CD8-positive, alpha-beta memory T cell (primary cell): ENCODE results near the gene SLC41A1. TPM values are rescaled to one million over a fixed set of nuclear protein-coding genes. Genes with fewer than 3 reads are reported as not detected.

Source experiments
- CTCF ChIA-PET: fragments of 350-600 bp; sonication (Branson Sonifier 250); formaldehyde crosslinking; loops from one replicate; lab custom pipeline; 2021; ENCODE audit warnings: antibody characterized with exemption; lab: Charles Lee
- POLR2A ChIA-PET: fragments of 350-600 bp; sonication (Branson Sonifier 250); formaldehyde crosslinking; loops from one replicate; lab custom pipeline; 2021; ENCODE audit warnings: antibody characterized with exemption; lab: Charles Lee
- DNase-seq, 5 donors: peaks; one replicate each; pipeline versions ENCODE4 v3.0.0 to v3.0.0-alpha.2; 2020 to 2022; ENCODE audit warnings: mixed read lengths in 1 of 5
- H3K27ac ChIP-seq: one replicate; pipeline ENCODE4 v1.7.0; 2013; ENCODE audit warnings: low read depth, mild to moderate bottlenecking, low read length, moderate library complexity
- H3K27me3 ChIP-seq: 2 replicates; pipeline ENCODE4 v1.7.0; 2013; ENCODE audit warnings: low read length, mild to moderate bottlenecking; ENCODE audit not compliant: insufficient read depth, poor library complexity, severe bottlenecking
- H3K36me3 ChIP-seq: 2 replicates; pipeline ENCODE4 v1.7.0; 2013; ENCODE audit warnings: mild to moderate bottlenecking, low read length, moderate library complexity; ENCODE audit not compliant: insufficient read depth
- H3K4me1 ChIP-seq: 2 replicates; pipeline ENCODE4 v1.7.0; 2013; ENCODE audit warnings: mild to moderate bottlenecking, low read length, moderate library complexity; ENCODE audit not compliant: insufficient read depth
- H3K4me3 ChIP-seq: 2 replicates; pipeline ENCODE4 v1.7.0; 2013; ENCODE audit warnings: mild to moderate bottlenecking, low read length
- H3K9me3 ChIP-seq: 2 replicates; pipeline ENCODE4 v1.7.0; 2013; ENCODE audit warnings: mild to moderate bottlenecking, low read length
- H3K27ac Mint-ChIP-seq, 8 donors: one replicate each; pipeline ENCODE4 v1.8.0; 2020 to 2021; ENCODE audit warnings: mixed read lengths in 8 of 8, mild to moderate bottlenecking in 6 of 8, inconsistent platforms in 3 of 8, moderate library complexity in 3 of 8
- H3K27me3 Mint-ChIP-seq, 2 donors: one replicate each; pipeline ENCODE4 v1.8.0; 2020 to 2021; ENCODE audit warnings: mixed read lengths in 2 of 2, mild to moderate bottlenecking in 1 of 2, moderate library complexity in 1 of 2
- H3K36me3 Mint-ChIP-seq, 3 donors: one replicate each; pipeline ENCODE4 v1.8.0; 2020 to 2021; ENCODE audit warnings: mixed read lengths in 3 of 3, inconsistent platforms in 1 of 3, mild to moderate bottlenecking in 1 of 3
- H3K4me1 Mint-ChIP-seq, 3 donors: one replicate each; pipeline ENCODE4 v1.8.0; 2020 to 2021; ENCODE audit warnings: mixed read lengths in 3 of 3, inconsistent platforms in 1 of 3, mild to moderate bottlenecking in 1 of 3
- H3K4me3 Mint-ChIP-seq, 7 donors: one replicate each; pipeline ENCODE4 v1.8.0; 2020 to 2021; ENCODE audit warnings: mixed read lengths in 7 of 7, mild to moderate bottlenecking in 6 of 7, moderate library complexity in 4 of 7, inconsistent platforms in 2 of 7
- H3K9me3 Mint-ChIP-seq, 5 donors: one replicate each; pipeline ENCODE4 v1.8.0; 2020 to 2022; ENCODE audit warnings: mixed read lengths in 5 of 5, mild to moderate bottlenecking in 3 of 5, moderate library complexity in 2 of 5, inconsistent platforms in 1 of 5
- polyA plus RNA-seq: library from polyadenylated mRNA; unstranded; fragments of 300-500 nt; fragmentation: Illumina TruSeq; gene quantifications from one replicate; pipeline ENCODE4 v1.2.3, GENCODE V29; 2021
- total RNA-seq, 2 experiments: library from RNA; stranded (reverse); gene quantifications; one replicate each; pipeline ENCODE4 v1.2.3, GENCODE V29; 2021

Gene SLC41A1
- total and polyA plus RNA-seq, 3 experiments from 2014 or later = 16.5 to 27.6 (median 24.1) TPM

DNA sequence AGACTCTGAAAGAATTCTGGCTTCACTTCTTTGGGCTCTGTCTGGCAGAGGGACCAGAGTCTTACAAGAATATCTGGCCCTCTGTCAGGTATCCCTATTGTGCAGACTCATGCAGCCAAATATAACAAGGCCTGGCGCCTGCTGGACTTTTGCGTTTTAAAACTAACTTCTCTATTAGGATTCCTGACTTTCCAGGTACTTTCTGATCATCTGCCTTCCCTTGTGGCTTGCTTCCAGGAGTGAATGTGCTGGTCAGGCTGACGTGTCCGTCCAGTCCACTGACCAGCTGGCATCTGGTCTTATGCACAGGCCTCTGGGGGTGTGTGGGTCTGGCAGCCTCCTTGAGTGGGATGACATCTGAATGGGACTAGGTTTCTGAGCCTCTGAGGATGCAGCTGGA, 29.1 kb downstream of the SLC41A1 start:
- peaks cover 0 to 2% (median 0%) of the 10 kb centered on the region in 3 donors for H3K36me3 Mint-ChIP-seq
- ChIA-PET POLR2A (no interaction called here), CTCF (interaction anchor here (1.2 to 1.7 kb wide), 2 partner anchors 22 to 193 kb away, joined by 3 to 7 read pairs; no protein-coding TSS in a partner anchor)
- no peaks in the 10 kb centered on the region for H3K9me3 Mint-ChIP-seq
- H3K27me3 Mint-ChIP-seq = no peaks in the 10 kb centered on the region
- no peak overlapping the region for H3K4me3 Mint-ChIP-seq
- no peak overlapping the region for H3K27ac Mint-ChIP-seq
- no peak for DNase-seq
- H3K27ac ChIP-seq = no peak overlapping the region
- peaks cover 9% of the 10 kb centered on the region for H3K4me1 ChIP-seq
- H3K9me3 ChIP-seq = no peaks in the 10 kb centered on the region
- no peak overlapping the region for H3K4me3 ChIP-seq
- no peaks in the 10 kb centered on the region for H3K27me3 ChIP-seq
- no peaks in the 10 kb centered on the region for H3K36me3 ChIP-seq
- peaks cover 6 to 10% (median 8%) of the 10 kb centered on the region in 3 donors for H3K4me1 Mint-ChIP-seq

DNA sequence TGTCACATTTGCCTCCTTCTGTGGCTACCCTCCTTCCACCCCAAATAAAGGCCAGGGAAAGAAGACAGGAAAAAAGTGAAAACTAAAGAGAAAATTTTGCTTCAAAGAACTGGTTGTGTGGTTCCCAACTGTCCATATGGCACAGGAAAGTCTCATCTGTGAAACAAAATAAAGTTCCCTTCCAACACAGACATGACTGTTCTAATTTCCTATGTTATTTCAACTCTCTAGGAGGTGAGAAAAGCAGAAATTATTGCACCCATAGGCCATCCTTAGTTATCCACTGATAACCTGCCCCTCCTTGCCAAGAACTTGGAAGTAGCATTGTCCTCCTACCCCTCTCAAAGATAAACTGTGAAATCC, 29.6 kb downstream of the SLC41A1 start:
- Histone ChIP-seq H3K9me3 (no peaks in the 10 kb centered on the region), H3K36me3 (no peaks in the 10 kb centered on the region), H3K4me1 (peaks cover 9% of the 10 kb centered on the region), H3K27me3 (no peaks in the 10 kb centered on the region), H3K27ac (no peak overlapping the region), H3K4me3 (no peak overlapping the region)
- H3K9me3 Mint-ChIP-seq = no peaks in the 10 kb centered on the region
- no peak for DNase-seq
- H3K36me3 Mint-ChIP-seq = peaks cover 0 to 2% (median 0%) of the 10 kb centered on the region in 3 donors
- CTCF ChIA-PET = interaction anchor here (1.2 to 2.1 kb wide), 2 partner anchors 8 to 125 kb away, joined by 3 to 13 read pairs; no protein-coding TSS in a partner anchor
- peaks cover 8 to 14% (median 10%) of the 10 kb centered on the region in 3 donors for H3K4me1 Mint-ChIP-seq
- no peak overlapping the region for H3K4me3 Mint-ChIP-seq
- POLR2A ChIA-PET = no interaction called here
- no peaks in the 10 kb centered on the region for H3K27me3 Mint-ChIP-seq
- no peak overlapping the region for H3K27ac Mint-ChIP-seq

DNA sequence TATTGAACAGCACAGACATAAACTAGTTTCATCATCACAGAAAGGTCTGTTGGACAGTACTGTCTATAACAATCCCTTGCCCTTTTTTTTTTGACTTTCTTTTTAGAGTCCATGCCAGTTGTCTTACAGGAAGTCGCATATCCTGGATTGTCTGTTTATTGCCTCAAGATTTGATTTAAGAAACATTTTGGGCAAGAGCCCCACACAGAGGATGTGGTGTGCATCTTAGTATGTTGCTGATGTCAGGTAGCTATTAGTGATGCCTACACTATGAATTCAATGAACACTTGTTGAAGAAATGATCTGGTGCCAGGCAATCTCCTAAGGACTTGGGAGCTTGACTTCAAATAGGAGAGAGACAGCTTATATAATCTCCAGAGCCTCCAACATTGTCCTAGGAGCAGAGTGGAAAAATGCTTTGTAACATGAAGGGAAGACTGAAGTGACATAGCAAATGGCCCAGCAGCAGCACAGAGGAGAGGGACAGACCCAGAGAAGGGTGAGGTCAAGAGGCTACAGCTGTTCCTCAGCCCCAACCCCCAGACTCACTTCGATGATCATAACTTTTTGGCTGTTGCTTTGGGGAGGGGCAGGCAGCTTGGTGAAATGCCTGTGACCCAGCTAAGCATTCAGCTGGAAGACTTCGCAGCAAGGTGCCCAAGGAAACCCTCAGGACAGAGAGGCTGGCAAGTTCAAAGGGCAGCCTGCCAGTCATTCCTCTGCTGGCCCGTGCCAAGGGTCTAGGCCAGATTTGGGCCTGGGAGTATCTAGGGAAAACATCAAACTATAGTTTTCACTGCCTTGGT, 30.2 kb downstream of the SLC41A1 start:
- H3K36me3 Mint-ChIP-seq = peaks cover 0 to under 1% (median 0%) of the 10 kb centered on the region in 3 donors
- Histone ChIP-seq H3K4me1 (peaks cover 9% of the 10 kb centered on the region), H3K27me3 (no peaks in the 10 kb centered on the region), H3K36me3 (no peaks in the 10 kb centered on the region), H3K9me3 (no peaks in the 10 kb centered on the region), H3K27ac (no peak overlapping the region), H3K4me3 (no peak overlapping the region)
- H3K27ac Mint-ChIP-seq = peak overlapping the region in 4 of 8 donors; percentile 3 to 52 (median 10)
- no peaks in the 10 kb centered on the region for H3K9me3 Mint-ChIP-seq
- DNase-seq = peak in 1 of 5 donors; percentile 29
- no peak overlapping the region for H3K4me3 Mint-ChIP-seq
- peaks cover 12 to 14% (median 13%) of the 10 kb centered on the region in 3 donors for H3K4me1 Mint-ChIP-seq
- no peaks in the 10 kb centered on the region for H3K27me3 Mint-ChIP-seq
- CTCF ChIA-PET = interaction anchor here (0.6 to 2.1 kb wide), 9 partner anchors 8 to 324 kb away, joined by 3 to 13 read pairs (median 3); no protein-coding TSS in a partner anchor
- POLR2A ChIA-PET = no interaction called here

DNA sequence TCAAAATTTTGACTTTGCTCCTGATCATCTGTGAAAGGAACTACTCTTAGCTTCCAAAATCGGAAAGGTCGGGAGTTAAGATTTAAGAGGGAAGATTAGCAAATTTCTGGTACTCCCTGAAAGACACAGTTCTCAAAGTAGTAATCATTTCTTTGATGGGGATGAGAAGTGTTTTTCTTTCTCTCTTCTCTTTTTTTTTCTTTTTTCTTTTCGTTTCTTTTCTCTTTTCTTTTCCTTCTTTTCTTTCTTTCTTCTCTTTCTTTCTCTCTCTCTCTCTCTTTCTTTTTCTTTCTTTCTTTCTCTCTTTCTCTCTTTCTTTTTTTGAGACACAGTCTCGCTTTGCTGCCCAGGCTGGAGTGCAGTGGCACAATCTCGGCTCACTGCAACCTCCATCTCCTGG, 32.7 kb downstream of the SLC41A1 start:
- Mint-ChIP-seq H3K4me3 (no peak overlapping the region), H3K9me3 (no peaks in the 10 kb centered on the region), H3K4me1 (peaks cover 23 to 30% (median 27%) of the 10 kb centered on the region in 3 donors), H3K27me3 (peaks cover 0 to under 1% of the 10 kb centered on the region in 2 donors), H3K27ac (peak overlapping the region in 2 of 8 donors; percentile 12 to 71), H3K36me3 (peaks cover 0 to 1% (median 0%) of the 10 kb centered on the region in 3 donors)
- Histone ChIP-seq H3K27me3 (no peaks in the 10 kb centered on the region), H3K4me3 (no peak overlapping the region), H3K9me3 (no peaks in the 10 kb centered on the region), H3K36me3 (no peaks in the 10 kb centered on the region), H3K4me1 (peaks cover 20% of the 10 kb centered on the region), H3K27ac (no peak overlapping the region)
- DNase-seq = no peak
- POLR2A ChIA-PET = no interaction called here
- CTCF ChIA-PET = no interaction called here

DNA sequence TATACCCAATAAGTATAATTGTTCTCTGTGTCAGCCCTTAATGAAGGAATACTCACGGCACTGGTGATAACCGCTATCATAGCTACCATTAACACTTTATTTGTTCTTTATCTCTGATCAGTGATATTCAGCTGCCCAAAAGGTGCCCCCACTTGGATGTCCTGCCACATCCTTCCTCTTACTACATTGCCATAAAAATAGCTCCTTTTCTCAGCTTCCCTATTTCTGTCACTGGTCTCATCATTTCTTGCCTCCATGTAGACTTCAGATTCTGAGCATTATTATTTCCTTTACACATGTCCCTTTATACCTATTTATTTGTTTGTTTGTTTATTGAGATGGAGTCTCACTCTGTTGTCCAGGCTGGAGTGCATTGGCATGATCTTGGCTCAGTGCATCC, 35.0 kb downstream of the SLC41A1 start:
- no peak overlapping the region for H3K4me3 ChIP-seq
- H3K4me3 Mint-ChIP-seq = no peak overlapping the region
- H3K36me3 Mint-ChIP-seq = peaks cover 0 to 19% (median 2%) of the 10 kb centered on the region in 3 donors
- H3K4me1 ChIP-seq = peaks cover 31% of the 10 kb centered on the region
- H3K4me1 Mint-ChIP-seq = peaks cover 38 to 47% (median 45%) of the 10 kb centered on the region in 3 donors
- no peaks in the 10 kb centered on the region for H3K9me3 Mint-ChIP-seq
- peaks cover 0 to 2% of the 10 kb centered on the region in 2 donors for H3K27me3 Mint-ChIP-seq
- no peaks in the 10 kb centered on the region for H3K27me3 ChIP-seq
- H3K36me3 ChIP-seq = no peaks in the 10 kb centered on the region
- H3K27ac ChIP-seq = no peak overlapping the region
- DNase-seq = no peak
- CTCF ChIA-PET = interaction anchor here (1.7 kb wide), 1 partner anchor 67 kb away, joined by 5 read pairs; no protein-coding TSS in a partner anchor
- peak overlapping the region in 7 of 8 donors; percentile 12 to 80 (median 55) for H3K27ac Mint-ChIP-seq
- H3K9me3 ChIP-seq = no peaks in the 10 kb centered on the region
- POLR2A ChIA-PET = interaction anchor here (1.8 kb wide), 1 partner anchor 29 kb away, joined by 6 read pairs; the partner anchor contains the start of gene NUCKS1

DNA sequence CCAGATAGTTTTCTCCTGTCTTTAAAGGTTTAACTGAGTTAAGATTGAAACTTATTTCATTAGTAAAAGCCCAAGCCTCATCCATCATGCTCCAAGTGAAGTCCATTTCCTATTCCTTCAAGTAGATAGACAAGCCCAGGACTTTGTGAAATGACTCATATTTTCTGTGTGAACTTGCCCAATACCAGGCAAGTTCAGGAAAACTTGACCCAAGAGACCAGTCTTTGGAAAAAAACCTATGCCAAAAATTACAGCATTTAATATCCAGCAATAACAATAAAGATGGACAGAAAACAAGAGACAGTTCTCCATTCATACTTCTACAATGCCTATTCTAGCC, 37.3 kb downstream of the SLC41A1 start:
- ChIA-PET CTCF (interaction anchor here (0.8 to 3.7 kb wide), 6 partner anchors 21 to 330 kb away, joined by 3 to 15 read pairs (median 4); no protein-coding TSS in a partner anchor), POLR2A (interaction anchor here (0.6 to 4.6 kb wide), 8 partner anchors 23 to 184 kb away, joined by 3 to 74 read pairs (median 4); partner anchors contain the start of gene NUCKS1)
- Histone ChIP-seq H3K9me3 (no peaks in the 10 kb centered on the region), H3K4me3 (peak overlapping the region; percentile 84), H3K4me1 (peaks cover 41% of the 10 kb centered on the region), H3K27me3 (no peaks in the 10 kb centered on the region), H3K36me3 (peaks cover under 1% of the 10 kb centered on the region), H3K27ac (peak overlapping the region; percentile 90)
- Mint-ChIP-seq H3K27me3 (peaks cover 0 to 2% of the 10 kb centered on the region in 2 donors), H3K27ac (peak overlapping the region; percentile 95 to 100 (median 99)), H3K36me3 (peaks cover 0 to 39% (median 4%) of the 10 kb centered on the region in 3 donors), H3K4me3 (peak overlapping the region; percentile 89 to 99 (median 97)), H3K4me1 (peaks cover 53 to 60% (median 59%) of the 10 kb centered on the region in 3 donors), H3K9me3 (no peaks in the 10 kb centered on the region)
- DNase-seq = no peak

DNA sequence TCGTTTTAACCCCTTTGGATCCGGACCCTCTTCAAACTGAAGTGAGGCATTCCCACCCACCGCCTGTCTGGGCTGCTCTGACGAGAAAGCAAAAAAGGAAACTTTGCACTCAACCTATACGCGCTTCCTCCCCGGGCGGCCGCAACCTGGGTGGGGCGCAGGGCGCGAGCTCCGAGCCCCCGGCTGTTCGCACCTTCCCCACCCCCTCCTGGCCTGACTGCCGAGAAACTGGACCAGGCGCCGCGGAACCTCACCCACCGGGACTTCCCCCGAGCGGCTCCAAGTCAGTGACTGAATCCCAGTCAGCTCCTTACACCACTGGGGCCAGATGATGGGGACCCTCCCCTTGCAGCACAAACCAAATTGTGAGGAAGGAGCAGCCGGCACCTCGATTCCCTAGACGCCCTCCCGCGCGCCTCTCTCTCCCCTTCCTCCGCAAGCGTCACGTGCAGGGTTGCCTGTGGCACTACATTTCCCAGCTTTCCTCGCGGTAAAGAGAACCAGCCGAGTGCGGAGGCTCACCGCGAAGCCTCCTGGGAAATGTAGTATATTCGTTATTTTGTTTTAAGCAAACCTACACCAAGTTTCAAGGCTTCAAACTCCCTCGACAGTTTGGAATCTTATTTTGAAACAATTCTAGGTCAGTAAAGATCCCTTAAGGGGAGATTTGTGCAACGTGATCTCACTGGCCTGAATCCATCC, 37.8 kb downstream of the SLC41A1 start, which contains the start of gene RAB29:
RAB29 (minus strand) TSS at position 468 of the 702 bp plus-strand sequence. CDS start 526 bp downstream, outside the sequence.
- Mint-ChIP-seq H3K36me3 (peaks cover 0 to 44% (median 7%) of the 10 kb centered on the region in 3 donors), H3K9me3 (no peaks in the 10 kb centered on the region), H3K4me3 (peak within 1 kb of the TSS; percentile 89 to 99 (median 97)), H3K4me1 (peaks cover 57 to 64% (median 62%) of the 10 kb centered on the region in 3 donors), H3K27me3 (peaks cover 0 to 2% of the 10 kb centered on the region in 2 donors), H3K27ac (peak within 1 kb of the TSS; percentile 95 to 100 (median 99))
- Histone ChIP-seq H3K4me3 (peak within 1 kb of the TSS; percentile 84), H3K4me1 (peaks cover 41% of the 10 kb centered on the region), H3K27ac (peak within 1 kb of the TSS; percentile 90), H3K9me3 (no peaks in the 10 kb centered on the region), H3K36me3 (peaks cover 5% of the 10 kb centered on the region), H3K27me3 (no peaks in the 10 kb centered on the region)
- peak; percentile 80 to 92 (median 89) for DNase-seq
- ChIA-PET CTCF (interaction anchor here (0.8 to 3.7 kb wide), 5 partner anchors 10 to 331 kb away, joined by 3 to 15 read pairs (median 4); no protein-coding TSS in a partner anchor), POLR2A (interaction anchor here (0.6 to 4.6 kb wide), 11 partner anchors 22 to 183 kb away, joined by 3 to 74 read pairs (median 4); partner anchors contain the start of gene NUCKS1)
